K562 (cell line): ENCODE measurements around the gene DENND10. TPM values are rescaled to one million over a fixed set of nuclear protein-coding genes. Genes with fewer than 3 reads are reported as not detected.

Source experiments
- ARHGAP35 ChIP-seq: fragments of 450-650 bp; IDR thresholded peaks from 2 replicates; pipeline ENCODE4 v1.6.1; 2018; ENCODE audit not compliant: partially characterized antibody
- E2F6 ChIP-seq, 2 experiments: IDR thresholded peaks; 2 replicates each; pipeline ENCODE4 v1.6.1; 2011; ENCODE audit warnings: borderline replicate concordance in 1 of 2, control low read depth in 1 of 2, low read depth in 1 of 2, low read length in 1 of 2, mild to moderate bottlenecking in 1 of 2, mixed read lengths in 1 of 2, moderate library complexity in 1 of 2; ENCODE audit not compliant: insufficient read depth in 1 of 2, insufficient read length in 1 of 2, poor library complexity in 1 of 2, severe bottlenecking in 1 of 2; ENCODE audit errors: extremely low read depth in 1 of 2
- HDAC8 ChIP-seq: fragments of 450-650 bp; IDR thresholded peaks from 2 replicates; pipeline ENCODE4 v1.6.1; 2016; ENCODE audit warnings: mild to moderate bottlenecking, missing genetic modification characterization, moderate library complexity, missing compliant biosample characterization
- MLLT1 ChIP-seq, 2 experiments: fragments of 450-650 bp; IDR thresholded peaks; 2 replicates each; pipeline ENCODE4 v1.6.1; 2016
- NEUROD1 ChIP-seq: fragments of 150-350 bp; IDR thresholded peaks from 2 replicates; pipeline ENCODE4 v1.6.1; 2014; ENCODE audit warnings: borderline replicate concordance, low read length, low read depth; ENCODE audit not compliant: partially characterized antibody
- PBX2 ChIP-seq, 2 experiments: IDR thresholded peaks in 1 of 2; conservative IDR thresholded peaks in 1 of 2; 2 replicates each; pipeline ENCODE4 v1.6.1; 2016; ENCODE audit warnings: low read depth in 2 of 2, mild to moderate bottlenecking in 1 of 2, missing compliant biosample characterization in 1 of 2, missing genetic modification characterization in 1 of 2, moderate library complexity in 1 of 2
- PTBP1 ChIP-seq: fragments of 200-400 bp; formaldehyde crosslinking; IDR thresholded peaks from 2 replicates; pipeline ENCODE4 v1.6.1; 2017; ENCODE audit warnings: low read depth, low read length
- RB1 ChIP-seq: fragments of 450-650 bp; IDR thresholded peaks from 2 replicates; pipeline ENCODE4 v1.6.1; 2017; ENCODE audit warnings: low read depth, mild to moderate bottlenecking
- RBM14 ChIP-seq: fragments of 200-400 bp; formaldehyde crosslinking; IDR thresholded peaks from 2 replicates; pipeline ENCODE4 v1.6.1; 2018; ENCODE audit warnings: low read depth, mild to moderate bottlenecking, low read length, moderate library complexity, borderline replicate concordance; ENCODE audit not compliant: insufficient read depth
- RBM25 ChIP-seq: fragments of 200-400 bp; formaldehyde crosslinking; IDR thresholded peaks from 2 replicates; pipeline ENCODE4 v1.6.1; 2018; ENCODE audit warnings: low read length, low read depth, moderate library complexity; ENCODE audit not compliant: severe bottlenecking
- STAT5B ChIP-seq: fragments of 250-450 bp; sonication (Bioruptor Pico); IDR thresholded peaks from 2 replicates; pipeline ENCODE4 v1.8.0; 2021; ENCODE audit warnings: mild to moderate bottlenecking, inconsistent platforms
- U2AF2 ChIP-seq: fragments of 200-400 bp; formaldehyde crosslinking; optimal IDR thresholded peaks from 2 replicates; pipeline ENCODE3; 2017; ENCODE audit warnings: low read depth, mild to moderate bottlenecking, low read length
- ZBED1 ChIP-seq: IDR thresholded peaks from 2 replicates; pipeline ENCODE4 v1.6.1; 2014
- ZFP1 ChIP-seq: fragments of 450-650 bp; formaldehyde crosslinking; IDR thresholded peaks from 2 replicates; pipeline ENCODE4 v1.4.0; 2020; ENCODE audit warnings: mild to moderate bottlenecking, mixed read lengths
- ZKSCAN1 ChIP-seq: fragments of 150-350 bp; IDR thresholded peaks from 2 replicates; pipeline ENCODE4 v1.6.1; 2016; ENCODE audit warnings: low read depth, low read length
- ZNF23 ChIP-seq: fragments of 250-450 bp; sonication (Bioruptor Pico); IDR thresholded peaks from 2 replicates; pipeline ENCODE4 v1.4.0; 2020; ENCODE audit warnings: mild to moderate bottlenecking
- ZNF561 ChIP-seq: fragments of 450-650 bp; formaldehyde crosslinking; conservative IDR thresholded peaks from 2 replicates; pipeline ENCODE4 v1.4.0; 2020; ENCODE audit warnings: mild to moderate bottlenecking, moderate library complexity
- ZNF75A ChIP-seq: fragments of 450-650 bp; formaldehyde crosslinking; IDR thresholded peaks from 2 replicates; pipeline ENCODE4 v1.4.0; 2020; ENCODE audit warnings: mild to moderate bottlenecking
- ZNF764 ChIP-seq: fragments of 250-450 bp; sonication (Bioruptor Pico); IDR thresholded peaks from 2 replicates; pipeline ENCODE4 v1.4.0; 2020; ENCODE audit warnings: low read depth, mild to moderate bottlenecking, moderate library complexity
- polyA plus RNA-seq, 8 experiments: library from polyadenylated mRNA; depleted of rRNA in 4 of 8; stranded (reverse) in 5 of 8; unstranded in 3 of 8; fragments of >200 nt; fragmentation: Nextera tagmentation in 2 of 8; fragmentation: Illumina TruSeq in 1 of 8; extraction: Ambion mirVana in 2 of 8; extraction: Trizol in 1 of 8; gene quantifications; 2 replicates each; pipeline versions ENCODE4 v1.2.1 to v1.2.3, GENCODE V29; 2011 to 2014; ENCODE audit warnings: inconsistent platforms in 1 of 8, missing spikeins in 1 of 8
- total RNA-seq, 7 experiments: library from RNA; depleted of rRNA in 6 of 7; stranded (reverse); fragments of >200 nt in 6 of 7; fragmentation: Illumina TruSeq in 2 of 7; extraction: Trizol in 2 of 7; gene quantifications; 2 replicates each; pipeline versions ENCODE4 v1.2.1 to v1.2.3, GENCODE V29; 2011 to 2021; ENCODE audit warnings: low replicate concordance in 1 of 7

Gene DENND10
- total and polyA plus RNA-seq, 9 of the 15 experiments (the other 6 are each of a cell fraction or from before 2014, with no cell fraction given), result 9.4 to 20.0 (median 12.5) TPM

GRCh38 chr10:119165171-119166117, 61.5 kb downstream of the DENND10 start, which contains the start of gene SFXN4 (continued):
- TF ChIP-seq E2F6 (IDR thresholded peaks at IDR 0.05; ENCODE audit: borderline replicate concordance in 1 of 2, extremely low read depth in 1 of 2, insufficient read depth in 1 of 2, insufficient read length in 1 of 2, low read depth in 1 of 2, low read length in 1 of 2, poor library complexity in 1 of 2, severe bottlenecking in 1 of 2) (peak; percentile 71 to 86), ZNF75A (CRISPR knock-in tag) (no peak), ZFP1 (CRISPR knock-in tag) (no peak), HDAC8 (no peak), RB1 (peak; percentile 81), PBX2 (CRISPR knock-in tag; IDR thresholded peaks at IDR 0.05; ENCODE audit: low read depth) (no peak), PBX2 (tag; conservative IDR thresholded peaks at IDR 0.05; ENCODE audit: low read depth) (no peak), ZKSCAN1 (no peak), ZNF764 (no peak), ARHGAP35 (no peak), U2AF2 (no peak), NEUROD1 (no peak), ZNF561 (no peak), STAT5B (CRISPR knock-in tag) (no peak), PTBP1 (no peak), ZBED1 (no peak), ZNF23 (CRISPR knock-in tag) (no peak), RBM25 (no peak), RBM14 (0 out of 2 replicates have a peak, but pooled peaks have one; percentile 30), MLLT1 (IDR thresholded peaks at IDR 0.05) (no peak; a peak in 1 of 4 replicates)
